ENCODE data around the gene S100PBP.

The S100PBP gene

GRCh38 chr1:32864375-32865019 is 47.0 kb downstream of the S100PBP start:
- no peak for DNase-seq
- intact Hi-C loops (cut with DNase I): no loop called here

- intact Hi-C loops (cut with DNase I): no loop called here
- DNase-seq: no peak
Measured at GRCh38 chr1:32865639-32866405, 48.4 kb downstream of the S100PBP start.

GRCh38 chr1:32867151-32867550 is 49.7 kb downstream of the S100PBP start:
- DNase-seq: no peak
- intact Hi-C loops (cut with DNase I): no loop called here

- peak in 1 of 42 donors; percentile 23 for DNase-seq
- intact Hi-C loops (cut with DNase I): no loop called here
Measured at GRCh38 chr1:32867671-32868070, 50.2 kb downstream of the S100PBP start.

GRCh38 chr1:32868085-32868484 is 50.6 kb downstream of the S100PBP start:
- intact Hi-C loops (cut with DNase I): no loop called here
- peak in 1 of 42 donors; percentile 29 for DNase-seq

GRCh38 chr1:32868806-32869455 is 51.5 kb downstream of the S100PBP start:
- DNase-seq: peak in 1 of 42 donors; percentile 30
- intact Hi-C loops (cut with DNase I): no loop called here

- DNase-seq: peak in 5 of 42 donors; percentile 7 to 42 (median 16)
- intact Hi-C loops (cut with DNase I): loop anchor here (5.0 kb wide), 1 partner anchor 53 kb away; the partner anchor contains the start of genes S100PBP and YARS1
Measured at GRCh38 chr1:32869923-32870614, 52.6 kb downstream of the S100PBP start.

GRCh38 chr1:32870615-32871363 is 53.3 kb downstream of the S100PBP start, which contains the start of gene FNDC5:
Gene FNDC5 (minus strand): TSS chr1:32870912.
- peak in 7 of 42 donors; percentile 8 to 43 (median 17) for DNase-seq
- intact Hi-C loops (cut with DNase I): loop anchor here (5.0 kb wide), 1 partner anchor 53 kb away; the partner anchor contains the start of genes S100PBP and YARS1

- peak in 7 of 42 donors; percentile 6 to 42 (median 18) for DNase-seq
- intact Hi-C loops (cut with DNase I): loop anchor here (5.0 kb wide), 1 partner anchor 54 kb away; the partner anchor contains the start of genes S100PBP and YARS1
Measured at GRCh38 chr1:32871364-32872191, 54.1 kb downstream of the S100PBP start.

- peak in 1 of 42 donors; percentile 36 for DNase-seq
- intact Hi-C loops (cut with DNase I): loop anchor here (5.0 kb wide), 1 partner anchor 55 kb away; the partner anchor contains the start of genes S100PBP and YARS1
Measured at GRCh38 chr1:32872192-32872460, 54.7 kb downstream of the S100PBP start.

- intact Hi-C loops (cut with DNase I): loop anchor here (5.0 kb wide), 1 partner anchor 56 kb away; the partner anchor contains the start of genes S100PBP and YARS1
- peak in 6 of 42 donors; percentile 3 to 34 (median 22) for DNase-seq
Measured at GRCh38 chr1:32873484-32873883, 56.0 kb downstream of the S100PBP start.

- DNase-seq: peak in 5 of 42 donors; percentile 15 to 37 (median 30)
- intact Hi-C loops (cut with DNase I): loop anchor here (5.0 kb wide), 1 partner anchor 58 kb away; the partner anchor contains the start of genes S100PBP and YARS1
Measured at GRCh38 chr1:32874860-32875752, 57.7 kb downstream of the S100PBP start.

- DNase-seq: peak in 38 of 42 donors; percentile 44 to 88 (median 72)
- intact Hi-C loops (cut with DNase I): no loop called here
Measured at GRCh38 chr1:32876341-32877210, 59.1 kb downstream of the S100PBP start.

GRCh38 chr1:32877211-32878110 is 60.0 kb downstream of the S100PBP start:
- DNase-seq: peak in 7 of 42 donors; percentile 7 to 66 (median 42)
- intact Hi-C loops (cut with DNase I): no loop called here
